Adrenal gland (tissue), 12 donors: ENCODE measurements around the gene STAT3. TPM values are rescaled to one million over a fixed set of nuclear protein-coding genes. Genes with fewer than 3 reads are reported as not detected.
"Not testable (repeated sequence)": the region's sequence is repeated elsewhere in the genome, so short reads cannot be mapped to it uniquely, and the experiment has no call there.

Experiments
- DNase-seq, 7 donors: peaks; one replicate each; pipeline ENCODE4 v3.0.0-alpha.2; 2019 to 2020
- H3K27ac ChIP-seq, 5 donors: fragments of 200-600 bp; sonication (generic) in 4 of 5; 1 replicate in 3 of 5; 2 replicates in 2 of 5; pipeline versions ENCODE4 v1.5.1 to v1.8.0; 2016 to 2020; ENCODE audit warnings: mild to moderate bottlenecking in 1 of 5
- H3K27me3 ChIP-seq: fragments of 200-600 bp; 2 replicates; pipeline ENCODE4 v1.8.0; 2021
- H3K36me3 ChIP-seq, 2 donors: fragments of 200-600 bp; replicated peaks in 1 of 2; 1 replicate in 1 of 2; 2 replicates in 1 of 2; pipeline versions ENCODE4 v1.5.1 to v1.8.0; 2018 to 2022
- H3K4me1 ChIP-seq, 2 donors: fragments of 200-600 bp; replicated peaks in 1 of 2; 1 replicate in 1 of 2; 2 replicates in 1 of 2; pipeline versions ENCODE4 v1.5.1 to v1.8.0; 2018 to 2021
- H3K4me3 ChIP-seq, 4 donors: fragments of 200-600 bp; sonication (generic) in 3 of 4; one replicate each; pipeline ENCODE4 v1.5.1; 2016 to 2018
- H3K9me3 ChIP-seq, 3 donors: fragments of 200-600 bp; sonication (generic) in 1 of 3; replicated peaks in 1 of 3; 1 replicate in 2 of 3; 2 replicates in 1 of 3; pipeline versions ENCODE4 v1.5.1 to v1.8.0; 2016 to 2021
- POLR2A ChIP-seq, 2 donors: fragments of 450-650 bp; IDR thresholded peaks; one replicate each; pipeline ENCODE4 v1.6.1; 2017; ENCODE audit warnings: antibody characterized with exemption in 2 of 2, mild to moderate bottlenecking in 2 of 2, moderate library complexity in 1 of 2
- WGBS, 4 donors: extraction: QIAGEN DNeasy Blood & Tissue Kit in 2 of 4; methylation state at CpG; one replicate each; pipeline versions ENCODE4 v1.1.5 to v1.1.7; 2013 to 2017; 5-methylcytosine and 5-hydroxymethylcytosine counted together
- intact Hi-C, 2 donors: fragments of 100-400 bp; cut with DNase I; formaldehyde crosslinking; loops; one replicate each; pipeline versions ENCODE4 v1.14.1 to v1.15.0; 2022 to 2023
- polyA plus RNA-seq, 3 donors: library from polyadenylated mRNA; stranded (reverse); fragments of 200-250 nt in 2 of 3; fragments of 350-450 nt in 1 of 3; fragmentation: Illumina TruSeq in 1 of 3; extraction: RNeasy Lipid Tissue Mini Kit (QIAGEN cat#74804) in 1 of 3; gene quantifications; one replicate each; pipeline ENCODE4 v1.2.3, GENCODE V29; 2013 to 2014
- total RNA-seq, 9 donors: library from RNA; depleted of rRNA in 4 of 9; stranded (reverse); fragments of >200 nt in 4 of 9; fragments of 120-200 nt in 1 of 9; fragmentation: NEBNext Ultra II Directional in 1 of 9; extraction: Animal tissue kit (Norgen Biotek cat#: 25700) in 1 of 9; gene quantifications; one replicate each; pipeline versions ENCODE4 v1.1.0 to v1.2.4, GENCODE V29; 2013 to 2023
- TF ChIP-seq, protein P1 (sequence below), 6 experiments: fragments of 450-650 bp in 4 of 6; fragments of 200-600 bp in 2 of 6; sonication (generic) in 1 of 6; IDR thresholded peaks; 1 replicate in 5 of 6; 2 replicates in 1 of 6; pipeline versions ENCODE4 v1.5.1 to v1.8.0; 2016 to 2021; ENCODE audit warnings: antibody characterized with exemption in 6 of 6, mild to moderate bottlenecking in 2 of 6, moderate library complexity in 1 of 6
- donor health status: healthy with polysubstance abuse.
- donor health status: Bipolar disorder and iron deficiency.
- donor health status: DM: yes; HTN: yes; CAD: no.
- donor health status: DM: no; HTN: no; CAD: no.
- donor health status: DM: no; HTN: no; CAD: no.
- donor health status: DM: yes; HTN: yes; CAD: no.

STAT3 gene
- total and polyA plus RNA-seq, 12 donors: 31.0 to 282 (median 160) TPM

GRCh38 chr17:42323268-42323773 lies 64.9 kb downstream of the STAT3 start:
- no peak for DNase-seq
- H3K4me1 ChIP-seq: peaks cover 0 to 6% of the 10 kb centered on the region in 2 donors
- TF ChIP-seq, protein P1, sequence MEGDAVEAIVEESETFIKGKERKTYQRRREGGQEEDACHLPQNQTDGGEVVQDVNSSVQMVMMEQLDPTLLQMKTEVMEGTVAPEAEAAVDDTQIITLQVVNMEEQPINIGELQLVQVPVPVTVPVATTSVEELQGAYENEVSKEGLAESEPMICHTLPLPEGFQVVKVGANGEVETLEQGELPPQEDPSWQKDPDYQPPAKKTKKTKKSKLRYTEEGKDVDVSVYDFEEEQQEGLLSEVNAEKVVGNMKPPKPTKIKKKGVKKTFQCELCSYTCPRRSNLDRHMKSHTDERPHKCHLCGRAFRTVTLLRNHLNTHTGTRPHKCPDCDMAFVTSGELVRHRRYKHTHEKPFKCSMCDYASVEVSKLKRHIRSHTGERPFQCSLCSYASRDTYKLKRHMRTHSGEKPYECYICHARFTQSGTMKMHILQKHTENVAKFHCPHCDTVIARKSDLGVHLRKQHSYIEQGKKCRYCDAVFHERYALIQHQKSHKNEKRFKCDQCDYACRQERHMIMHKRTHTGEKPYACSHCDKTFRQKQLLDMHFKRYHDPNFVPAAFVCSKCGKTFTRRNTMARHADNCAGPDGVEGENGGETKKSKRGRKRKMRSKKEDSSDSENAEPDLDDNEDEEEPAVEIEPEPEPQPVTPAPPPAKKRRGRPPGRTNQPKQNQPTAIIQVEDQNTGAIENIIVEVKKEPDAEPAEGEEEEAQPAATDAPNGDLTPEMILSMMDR (IDR thresholded peaks at IDR 0.05): no peak
- no peak for TF ChIP-seq POLR2A (IDR thresholded peaks at IDR 0.05)
- H3K36me3 ChIP-seq: peaks cover 0 to 98% of the 10 kb centered on the region in 2 donors
- peak overlapping the region in 2 of 5 donors; percentile 28 to 37 for H3K27ac ChIP-seq
- no peak overlapping the region for H3K4me3 ChIP-seq
- H3K27me3 ChIP-seq: no peaks in the 10 kb centered on the region
- H3K9me3 ChIP-seq: no peaks in the 10 kb centered on the region
- WGBS, 4 donors: 81 to 91% (median 89%) methylated on average over 5 of the region's 5 CpGs
- intact Hi-C loops: loop anchor here (2.0 to 10.0 kb wide), 3 partner anchors 79 to 191 kb away; no protein-coding TSS in a partner anchor

DNA sequence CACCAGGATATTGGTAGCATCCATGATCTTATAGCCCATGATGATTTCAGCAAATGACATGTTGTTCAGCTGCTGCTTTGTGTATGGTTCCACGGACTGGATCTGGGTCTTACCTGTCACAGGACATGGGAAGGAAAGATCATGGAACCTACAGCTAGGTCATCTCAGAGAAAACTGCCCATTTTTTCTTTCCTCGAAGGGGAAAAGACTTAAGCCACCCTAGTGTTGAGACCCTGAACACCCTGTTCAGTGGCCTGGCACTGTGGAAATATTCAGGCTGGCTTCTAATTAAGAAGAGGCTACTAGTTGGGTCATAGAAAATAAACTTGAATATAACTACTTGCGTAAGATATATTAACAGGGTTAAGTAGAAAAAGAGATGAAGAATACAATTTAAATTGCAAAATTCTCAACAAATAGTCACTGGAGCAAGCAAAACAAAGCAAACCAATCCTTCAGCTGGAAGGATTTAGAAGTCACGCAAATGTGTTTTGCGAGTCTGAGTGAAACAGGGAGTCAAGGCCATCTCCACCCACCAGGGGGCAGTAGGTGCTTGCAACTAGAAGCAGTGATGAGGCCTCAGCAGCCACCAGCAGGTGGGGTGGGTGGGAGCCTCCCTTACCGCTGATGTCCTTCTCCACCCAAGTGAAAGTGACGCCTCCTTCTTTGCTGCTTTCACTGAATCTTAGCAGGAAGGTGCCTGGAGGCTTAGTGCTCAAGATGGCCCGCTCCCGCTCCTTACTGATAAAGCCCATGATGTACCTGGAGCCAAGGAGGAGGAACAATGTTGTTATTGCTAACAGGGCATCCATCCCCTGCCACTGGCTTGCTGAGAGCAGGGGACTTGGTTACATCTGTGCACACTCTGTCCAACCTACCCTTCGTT lies 65.6 kb downstream of the STAT3 start:
- 34 to 41% (median 36%) methylated on average over 10 of the region's 10 CpGs for WGBS, 4 donors
- peak; percentile 91 to 99 (median 97) for DNase-seq

GRCh38 chr17:42321555-42321954 lies 66.7 kb downstream of the STAT3 start:
- TF ChIP-seq, protein P1 (IDR thresholded peaks at IDR 0.05): no peak
- TF ChIP-seq POLR2A (IDR thresholded peaks at IDR 0.05): no peak
- Histone ChIP-seq H3K4me3 (no peak overlapping the region), H3K27ac (no peak overlapping the region), H3K4me1 (peaks cover 0 to 6% of the 10 kb centered on the region in 2 donors), H3K27me3 (no peaks in the 10 kb centered on the region), H3K9me3 (no peaks in the 10 kb centered on the region), H3K36me3 (peaks cover 0 to 98% of the 10 kb centered on the region in 2 donors)
- intact Hi-C loops: loop anchor here (5.0 to 10.0 kb wide), 2 partner anchors 81 to 193 kb away; no protein-coding TSS in a partner anchor
- DNase-seq: no peak
- WGBS, 4 donors: 81 to 85% (median 83%) methylated on average over 4 of the region's 4 CpGs

More for the DNA sequence above, 65.6 kb downstream of the STAT3 start:
- peaks cover 0 to 6% of the 10 kb centered on the region in 2 donors for H3K4me1 ChIP-seq
- H3K36me3 ChIP-seq: peaks cover 0 to 98% of the 10 kb centered on the region in 2 donors
- H3K9me3 ChIP-seq: no peaks in the 10 kb centered on the region
- no peak for TF ChIP-seq POLR2A (IDR thresholded peaks at IDR 0.05)
- TF ChIP-seq, protein P1 (IDR thresholded peaks at IDR 0.05): peak; percentile 95 to 100 (median 100)
- H3K27me3 ChIP-seq: no peaks in the 10 kb centered on the region
- peak overlapping the region in 2 of 5 donors; percentile 28 to 37 for H3K27ac ChIP-seq
- intact Hi-C loops: loop anchor here (2.0 to 10.0 kb wide), 3 partner anchors 80 to 192 kb away; no protein-coding TSS in a partner anchor
- no peak overlapping the region for H3K4me3 ChIP-seq

- H3K27me3 ChIP-seq, DNase-seq, H3K4me3 ChIP-seq, H3K9me3 ChIP-seq, H3K27ac ChIP-seq: not testable (repeated sequence)
- intact Hi-C loops: loop anchor here in 1 of 2 donors (10.0 kb wide), 1 partner anchor 207 kb away; no protein-coding TSS in a partner anchor
- WGBS, 4 donors: 93 to 97% (median 95%) methylated on average over 6 of the region's 6 CpGs
- Histone ChIP-seq H3K36me3 (peaks cover 0 to 97% of the 10 kb centered on the region in 2 donors), H3K4me1 (peaks cover under 1 to 26% of the 10 kb centered on the region in 2 donors)
These were observed 70.3 kb downstream of the STAT3 start for GRCh38 chr17:42317967-42318366.
